NT2/D1 (cell line): Measurements from ENCODE around the gene PAIP2.
"Not testable (repeated sequence)": the region's sequence is repeated elsewhere in the genome, so short reads cannot be mapped to it uniquely, and the experiment has no call there.

Experiments used
- DNase-seq: peaks from one replicate; pipeline ENCODE4 v3.0.0-alpha.2; 2011; ENCODE audit warnings: low read depth, low spot score
- H3K27me3 ChIP-seq: 2 replicates; pipeline ENCODE4 v1.6.0; 2011; ENCODE audit warnings: mild to moderate bottlenecking; ENCODE audit not compliant: insufficient read length, insufficient read depth
- H3K36me3 ChIP-seq: 2 replicates; pipeline ENCODE4 v1.6.1; 2011; ENCODE audit warnings: mild to moderate bottlenecking, low read length, mixed read lengths; ENCODE audit not compliant: insufficient read depth, insufficient read length
- H3K4me1 ChIP-seq: 2 replicates; pipeline ENCODE4 v1.5.1; 2011; ENCODE audit not compliant: insufficient read depth, insufficient read length
- H3K4me3 ChIP-seq: 2 replicates; pipeline ENCODE4 v1.5.1; 2011; ENCODE audit warnings: low read depth; ENCODE audit not compliant: insufficient read length
- H3K9ac ChIP-seq: 2 replicates; pipeline ENCODE4 v1.6.0; 2011; ENCODE audit warnings: low read depth; ENCODE audit not compliant: insufficient read length
- H3K9me3 ChIP-seq: 2 replicates; pipeline ENCODE4 v1.5.1; 2011; ENCODE audit warnings: mild to moderate bottlenecking, low read length; ENCODE audit not compliant: insufficient read depth
- SUZ12 ChIP-seq: IDR thresholded peaks from 2 replicates; pipeline ENCODE4 v1.6.1; 2011; ENCODE audit not compliant: insufficient read length, insufficient read depth; ENCODE audit errors: extremely low read depth
- YY1 ChIP-seq: IDR thresholded peaks from 2 replicates; pipeline ENCODE4 v1.6.1; 2011; ENCODE audit not compliant: insufficient read length, insufficient read depth
- ZNF274 ChIP-seq: IDR thresholded peaks from 2 replicates; pipeline ENCODE4 v1.6.1; 2011; ENCODE audit warnings: mild to moderate bottlenecking, low read depth, low read length

The PAIP2 gene

GRCh38 chr5:139402561-139403158 lies 61.0 kb downstream of the PAIP2 start:
- H3K27me3 ChIP-seq, result no peaks in the 10 kb centered on the region
- peak; percentile 27 for DNase-seq
- H3K4me3 ChIP-seq, result no peak overlapping the region
- peaks cover 2% of the 10 kb centered on the region for H3K4me1 ChIP-seq
- H3K9ac ChIP-seq, result no peak overlapping the region
- peaks cover 6% of the 10 kb centered on the region for H3K36me3 ChIP-seq
- no peak for TF ChIP-seq YY1
- no peak for TF ChIP-seq ZNF274
- no peaks in the 10 kb centered on the region for H3K9me3 ChIP-seq

- peak overlapping the region; percentile 59 for H3K4me3 ChIP-seq
- DNase-seq, result no peak
- no peaks in the 10 kb centered on the region for H3K9me3 ChIP-seq
- H3K9ac ChIP-seq, result peak overlapping the region; percentile 76
- no peak for TF ChIP-seq ZNF274
- no peak for TF ChIP-seq SUZ12
- no peak for TF ChIP-seq YY1
- H3K27me3 ChIP-seq, result no peaks in the 10 kb centered on the region
- H3K4me1 ChIP-seq, result peaks cover 2% of the 10 kb centered on the region
- H3K36me3 ChIP-seq, result peaks cover 6% of the 10 kb centered on the region
Measured at GRCh38 chr5:139403418-139403786, 61.7 kb downstream of the PAIP2 start.

DNA sequence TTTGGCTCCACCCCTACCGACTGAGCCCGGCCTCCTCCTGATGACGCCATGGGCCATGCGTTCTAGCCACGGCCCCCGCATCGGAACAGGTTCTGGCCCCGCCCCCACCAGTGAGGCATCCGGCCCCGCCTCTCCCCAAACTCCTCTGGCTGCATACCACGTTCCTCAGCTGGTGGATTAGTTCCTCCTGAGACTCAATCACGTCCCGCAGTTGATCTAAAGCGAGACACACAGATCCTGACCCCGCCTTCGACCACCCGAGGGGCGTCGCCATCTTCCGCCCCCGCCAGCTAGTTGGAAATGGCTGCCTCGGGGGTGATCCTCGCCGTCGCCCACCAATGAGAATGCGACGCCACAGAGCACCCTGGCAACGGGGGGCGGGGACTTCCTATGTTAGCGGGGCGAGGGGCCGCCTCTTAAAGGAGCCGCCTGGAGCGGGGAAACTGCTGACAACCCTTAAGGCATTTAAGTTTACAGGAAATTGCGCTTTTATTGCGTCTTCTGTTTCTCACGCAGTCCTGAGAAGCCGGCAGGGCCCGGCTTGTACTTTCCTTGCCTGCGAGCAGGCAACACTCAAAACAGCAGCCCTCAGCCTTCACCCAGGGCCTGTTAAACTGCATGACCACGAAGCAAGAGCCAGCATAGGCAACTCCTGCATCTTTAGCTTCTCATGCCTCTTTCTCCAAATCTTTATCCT lies 62.3 kb downstream of the PAIP2 start, which contains the start of gene SPATA24:
Gene SPATA24, minus strand, starts transcription at position 303 of the 697 bp plus-strand sequence. Its CDS starts 29 bp downstream, at position 274.
- Histone ChIP-seq H3K4me1 (peaks cover 2% of the 10 kb centered on the region), H3K9ac (peak within 1 kb of the TSS; percentile 76), H3K4me3 (peak within 1 kb of the TSS; percentile 59), H3K36me3 (peaks cover 6% of the 10 kb centered on the region), H3K27me3 (no peaks in the 10 kb centered on the region), H3K9me3 (no peaks in the 10 kb centered on the region)
- TF ChIP-seq ZNF274 (no peak), YY1 (peak; percentile 64)
- peak; percentile 87 for DNase-seq

GRCh38 chr5:139404484-139404840 lies 62.8 kb downstream of the PAIP2 start:
- peaks cover 2% of the 10 kb centered on the region for H3K4me1 ChIP-seq
- no peaks in the 10 kb centered on the region for H3K9me3 ChIP-seq
- H3K4me3 ChIP-seq, result peak overlapping the region; percentile 32
- TF ChIP-seq ZNF274, result no peak
- TF ChIP-seq SUZ12, result no peak
- no peak for TF ChIP-seq YY1
- no peaks in the 10 kb centered on the region for H3K27me3 ChIP-seq
- no peak for DNase-seq
- peak overlapping the region; percentile 76 for H3K9ac ChIP-seq
- H3K36me3 ChIP-seq, result peaks cover 6% of the 10 kb centered on the region

- TF ChIP-seq SUZ12, result no peak
- no peak for TF ChIP-seq YY1
- TF ChIP-seq ZNF274, result no peak
- Histone ChIP-seq H3K4me1 (peaks cover 2% of the 10 kb centered on the region), H3K9ac (no peak overlapping the region), H3K27me3 (no peaks in the 10 kb centered on the region), H3K9me3 (no peaks in the 10 kb centered on the region), H3K4me3 (no peak overlapping the region), H3K36me3 (no peaks in the 10 kb centered on the region)
- no peak for DNase-seq
Measured at GRCh38 chr5:139406963-139407362, 65.3 kb downstream of the PAIP2 start.

GRCh38 chr5:139407517-139407916 lies 65.9 kb downstream of the PAIP2 start:
- peaks cover 2% of the 10 kb centered on the region for H3K4me1 ChIP-seq
- TF ChIP-seq YY1 (no peak), SUZ12 (no peak), ZNF274 (no peak)
- no peak overlapping the region for H3K9ac ChIP-seq
- H3K36me3 ChIP-seq, result peaks cover 2% of the 10 kb centered on the region
- H3K4me3 ChIP-seq, result no peak overlapping the region
- no peak for DNase-seq
- H3K9me3 ChIP-seq, result no peaks in the 10 kb centered on the region
- no peaks in the 10 kb centered on the region for H3K27me3 ChIP-seq

DNA sequence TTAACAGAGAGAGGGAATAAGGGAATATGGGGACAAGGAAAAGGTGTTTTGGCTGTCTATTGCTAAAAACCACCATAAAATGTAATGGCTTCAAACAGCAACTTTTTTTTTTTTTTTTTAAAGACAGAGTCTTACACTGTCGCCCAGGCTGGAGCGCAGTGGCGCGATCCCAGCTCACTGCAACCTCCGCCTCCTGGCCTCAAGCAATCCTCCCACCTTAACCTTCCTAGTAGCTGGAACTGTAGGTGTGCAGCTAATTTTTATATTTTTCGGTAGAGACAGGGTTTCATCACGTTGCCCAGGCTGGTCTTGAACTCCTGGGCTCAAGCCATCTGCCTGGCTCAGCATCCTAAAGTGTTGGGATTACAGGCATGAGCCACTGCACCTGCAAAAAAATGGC lies 66.5 kb downstream of the PAIP2 start:
- Histone ChIP-seq H3K4me3 (no peak overlapping the region), H3K4me1 (peaks cover 2% of the 10 kb centered on the region), H3K27me3 (no peaks in the 10 kb centered on the region), H3K36me3 (peaks cover 7% of the 10 kb centered on the region), H3K9ac (no peak overlapping the region), H3K9me3 (no peaks in the 10 kb centered on the region)
- DNase-seq, result no peak
- TF ChIP-seq YY1 (no peak), SUZ12 (no peak), ZNF274 (no peak)

DNA sequence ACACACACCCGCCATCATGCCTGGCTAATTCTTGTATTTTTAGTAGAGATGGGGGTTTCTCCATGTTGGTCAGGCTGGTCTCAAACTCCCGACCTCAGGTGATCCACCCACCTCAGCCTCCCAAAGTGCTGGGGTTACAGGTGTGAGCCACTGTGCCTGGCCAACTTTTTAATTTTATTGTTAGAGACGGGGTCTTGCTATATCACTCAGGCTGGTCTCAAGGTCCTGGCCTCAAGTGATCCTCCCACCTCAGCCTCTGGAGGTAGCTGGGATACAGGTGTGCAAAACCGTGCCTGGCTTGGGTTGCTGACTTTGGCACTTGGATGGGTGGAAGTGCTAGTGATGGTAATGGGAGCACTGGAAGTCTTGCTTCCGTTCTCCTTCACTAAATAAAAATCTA lies 67.5 kb downstream of the PAIP2 start:
- not testable (repeated sequence) for H3K27me3 ChIP-seq, DNase-seq, H3K9ac ChIP-seq, H3K4me3 ChIP-seq, H3K36me3 ChIP-seq, H3K4me1 ChIP-seq, H3K9me3 ChIP-seq
